Measurements from ENCODE around the gene PROK1. TPM values are rescaled to one million over a fixed set of nuclear protein-coding genes. Genes with fewer than 3 reads are reported as not detected.

The PROK1 gene
- total RNA-seq, 4 donors from 2014 or later = 0.34 to 1.9 (median 0.78) TPM; not detected in 1

GRCh38 chr1:110420874-110421793 is 29.8 kb upstream of the PROK1 start:
- 41 to 48% methylated on average over 2 of the region's 2 CpGs for WGBS, 2 donors
- peak in 1 of 2 donors; percentile 81 for DNase-seq (ENCODE audit: low spot score in 2 of 2)
- intact Hi-C loops (cut with DNase I; ENCODE audit: low total_unique reads) = no loop called here
- no peak overlapping the region for H3K4me3 ChIP-seq (ENCODE audit: low read depth, poor library complexity, severe bottlenecking)
- TF ChIP-seq POLR2A (IDR thresholded peaks at IDR 0.05) (no peak), CTCF (IDR thresholded peaks at IDR 0.05) (no peak)

DNA sequence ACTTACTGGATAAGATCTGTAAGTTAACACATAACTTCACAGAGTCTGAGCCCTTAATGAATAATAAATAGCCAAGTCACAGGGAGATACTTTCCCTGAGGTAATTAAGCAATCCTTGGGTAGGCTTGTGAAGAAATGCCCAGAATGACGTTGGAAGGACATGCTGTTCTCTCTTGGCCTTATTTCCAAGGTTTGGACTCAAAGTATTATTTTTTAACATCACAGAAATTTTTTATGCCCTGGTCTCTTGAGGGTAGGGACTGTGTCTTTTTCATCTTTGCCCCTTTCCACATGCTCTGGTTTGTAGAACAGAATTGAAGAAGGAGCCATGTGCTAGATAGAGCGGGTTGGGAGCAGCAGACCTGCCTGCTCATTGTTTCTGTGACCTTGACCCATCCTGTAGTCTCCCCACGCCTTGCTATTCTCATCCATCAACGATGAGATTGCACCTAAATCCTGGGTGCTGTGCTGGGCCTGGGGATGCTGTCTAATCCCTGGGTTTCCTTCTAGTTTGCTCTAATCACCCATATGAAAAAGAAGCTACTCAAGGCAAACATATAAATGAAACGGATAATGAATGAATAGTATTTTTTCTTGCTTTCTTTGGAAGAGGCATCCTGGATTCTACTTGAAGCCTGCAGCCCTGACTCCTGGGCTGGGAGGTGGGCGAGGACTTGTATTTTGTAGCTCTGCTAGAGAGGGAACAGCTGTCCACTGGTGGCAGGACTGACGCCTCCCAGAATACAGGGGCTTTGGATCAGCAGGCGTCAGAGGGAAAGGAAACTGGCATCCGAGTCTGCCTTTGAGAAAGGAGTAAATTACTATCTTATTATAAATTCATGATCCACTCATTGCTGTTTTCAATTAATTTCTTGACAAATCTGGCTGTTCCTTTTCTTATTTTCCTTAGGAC is 26.0 kb upstream of the PROK1 start:
- intact Hi-C loops (cut with DNase I; ENCODE audit: low total_unique reads) = loop anchor here (5.0 kb wide), 1 partner anchor 72 kb away; no protein-coding TSS in a partner anchor
- 69 to 71% methylated on average over 9 of the region's 9 CpGs for WGBS, 2 donors
- DNase-seq (ENCODE audit: low spot score in 2 of 2) = peak in 1 of 2 donors; percentile 65
- no peak overlapping the region for H3K4me3 ChIP-seq (ENCODE audit: low read depth, poor library complexity, severe bottlenecking)
- TF ChIP-seq CTCF (IDR thresholded peaks at IDR 0.05) = no peak
- no peak for TF ChIP-seq POLR2A (IDR thresholded peaks at IDR 0.05)

DNA sequence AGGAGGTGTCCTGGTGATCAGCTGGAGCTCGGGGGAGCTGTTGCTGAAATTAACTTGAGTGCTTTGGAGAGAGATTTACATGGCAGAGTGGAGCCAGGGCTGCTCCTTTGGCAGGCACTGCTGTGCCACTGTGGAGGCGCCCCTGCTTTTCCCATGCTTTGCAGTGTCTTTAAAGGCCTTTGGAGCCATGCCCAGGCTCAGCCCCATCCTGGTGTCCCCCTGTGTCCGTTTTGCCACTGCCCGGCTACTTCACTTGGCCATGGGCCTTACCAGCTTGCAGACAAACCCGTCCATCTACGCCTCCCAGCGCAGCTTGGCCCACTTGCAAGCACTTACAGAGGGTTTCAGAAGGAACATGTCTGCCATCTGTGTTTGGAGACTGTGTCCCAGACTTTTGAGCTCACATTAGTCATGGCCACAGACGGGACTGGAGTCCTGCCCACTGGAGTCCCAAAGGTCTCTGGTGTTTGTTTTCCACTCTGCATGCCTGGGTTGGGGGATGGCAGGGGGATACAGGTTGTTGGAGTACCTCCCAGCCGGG is 25.3 kb upstream of the PROK1 start:
- WGBS, 2 donors = 64 to 68% methylated on average over 9 of the region's 9 CpGs
- no peak for TF ChIP-seq CTCF (IDR thresholded peaks at IDR 0.05)
- TF ChIP-seq POLR2A (IDR thresholded peaks at IDR 0.05) = no peak
- no peak overlapping the region for H3K4me3 ChIP-seq (ENCODE audit: low read depth, poor library complexity, severe bottlenecking)
- intact Hi-C loops (cut with DNase I; ENCODE audit: low total_unique reads) = loop anchor here (5.0 kb wide), 1 partner anchor 72 kb away; no protein-coding TSS in a partner anchor
- DNase-seq (ENCODE audit: low spot score in 2 of 2) = peak; percentile 77 to 90

DNA sequence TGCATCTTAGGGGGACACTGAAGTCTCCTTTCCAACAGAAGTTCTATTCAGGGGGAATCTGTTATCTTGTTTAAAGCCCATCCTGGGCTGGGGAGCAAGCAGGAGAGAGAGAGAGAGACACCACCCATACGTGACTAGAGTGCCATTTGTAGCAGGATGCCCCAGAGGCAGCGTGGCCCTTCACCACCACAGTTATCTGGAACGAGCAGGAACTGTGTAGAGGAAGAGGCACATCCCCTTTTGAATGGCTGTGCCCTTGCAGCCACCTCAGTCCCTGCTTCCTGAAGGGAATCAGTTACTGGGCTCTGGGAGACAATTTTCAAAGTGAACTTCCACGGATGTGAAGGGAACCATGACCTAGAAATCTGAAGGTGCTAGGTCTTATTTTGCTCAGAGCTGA is 24.1 kb upstream of the PROK1 start:
- no peak overlapping the region for H3K4me3 ChIP-seq (ENCODE audit: low read depth, poor library complexity, severe bottlenecking)
- no peak for DNase-seq (ENCODE audit: low spot score in 2 of 2)
- TF ChIP-seq CTCF (IDR thresholded peaks at IDR 0.05) (no peak), POLR2A (IDR thresholded peaks at IDR 0.05) (no peak)
- intact Hi-C loops (cut with DNase I; ENCODE audit: low total_unique reads) = loop anchor here (5.0 kb wide), 1 partner anchor 70 kb away; no protein-coding TSS in a partner anchor
- WGBS, 2 donors = 64 to 71% methylated on average over 4 of the region's 4 CpGs

- TF ChIP-seq POLR2A (IDR thresholded peaks at IDR 0.05) (no peak), CTCF (IDR thresholded peaks at IDR 0.05) (no peak)
- no peak overlapping the region for H3K4me3 ChIP-seq (ENCODE audit: low read depth, poor library complexity, severe bottlenecking)
- peak in 1 of 2 donors; percentile 59 for DNase-seq (ENCODE audit: low spot score in 2 of 2)
- intact Hi-C loops (cut with DNase I; ENCODE audit: low total_unique reads) = loop anchor here (5.0 kb wide), 1 partner anchor 68 kb away; no protein-coding TSS in a partner anchor
- WGBS, 2 donors = 61 to 67% methylated on average over 4 of the region's 4 CpGs
Observed at GRCh38 chr1:110428946-110429345, 22.0 kb upstream of the PROK1 start.
